IMR-90 (cell line): ENCODE results near the gene SLC26A2.

Experiments used
- BHLHE40 ChIP-seq: fragments of 150-350 bp; IDR thresholded peaks from 2 replicates; pipeline ENCODE4 v1.6.1; 2016; ENCODE audit warnings: mild to moderate bottlenecking, low read depth, low read length
- CEBPB ChIP-seq: IDR thresholded peaks from 2 replicates; pipeline ENCODE4 v1.6.1; 2012; ENCODE audit warnings: low read depth, low read length, improper control_type of control experiment
- MXI1 ChIP-seq: IDR thresholded peaks from 2 replicates; pipeline ENCODE4 v1.6.1; 2012; ENCODE audit warnings: low read depth, mild to moderate bottlenecking, low read length, moderate library complexity, borderline replicate concordance
- NFE2L2 ChIP-seq: fragments of 150-350 bp; IDR thresholded peaks from 2 replicates; pipeline ENCODE4 v1.6.1; 2016; ENCODE audit warnings: low read depth, mild to moderate bottlenecking, low read length
- POLR2A ChIP-seq: IDR thresholded peaks from 2 replicates; pipeline ENCODE4 v1.6.1; 2012; ENCODE audit warnings: mild to moderate bottlenecking, low read depth, low read length
- RCOR1 ChIP-seq: IDR thresholded peaks from 2 replicates; pipeline ENCODE4 v1.6.1; 2012; ENCODE audit warnings: mild to moderate bottlenecking, low read length, improper control_type of control experiment; ENCODE audit not compliant: insufficient replicate concordance
- TF ChIP-seq, protein P1 (sequence below): conservative IDR thresholded peaks from 2 replicates; pipeline ENCODE4 v1.5.1; 2012; ENCODE audit warnings: mild to moderate bottlenecking, low read depth, low read length, improper control_type of control experiment
- TF ChIP-seq, protein P2 (sequence below): fragments of 150-350 bp; IDR thresholded peaks from 2 replicates; pipeline ENCODE4 v1.6.1; 2017; ENCODE audit warnings: mild to moderate bottlenecking, antibody characterized with exemption, low read length, low read depth

DNA sequence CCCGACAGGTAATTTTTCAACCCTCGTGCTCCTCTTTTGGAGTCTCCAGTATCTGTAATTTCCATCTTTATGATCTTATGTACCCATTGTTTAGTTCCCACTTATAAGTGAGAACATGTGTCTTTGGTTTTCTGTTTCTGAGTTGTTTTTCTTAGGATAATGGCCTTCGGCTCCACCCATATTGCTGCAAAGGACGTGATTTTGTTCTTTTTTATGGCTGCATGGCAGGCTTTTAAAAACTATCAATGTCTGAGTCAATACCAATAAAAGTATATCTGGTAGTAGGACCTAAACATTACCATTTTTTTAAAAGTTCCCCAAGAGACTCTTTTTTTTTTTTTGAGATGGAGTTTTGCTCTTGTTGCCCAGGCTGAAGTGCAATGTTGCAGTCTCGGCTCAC is 3.9 kb upstream of the SLC26A2 start:
- no peak for TF ChIP-seq BHLHE40
- TF ChIP-seq, protein P1, sequence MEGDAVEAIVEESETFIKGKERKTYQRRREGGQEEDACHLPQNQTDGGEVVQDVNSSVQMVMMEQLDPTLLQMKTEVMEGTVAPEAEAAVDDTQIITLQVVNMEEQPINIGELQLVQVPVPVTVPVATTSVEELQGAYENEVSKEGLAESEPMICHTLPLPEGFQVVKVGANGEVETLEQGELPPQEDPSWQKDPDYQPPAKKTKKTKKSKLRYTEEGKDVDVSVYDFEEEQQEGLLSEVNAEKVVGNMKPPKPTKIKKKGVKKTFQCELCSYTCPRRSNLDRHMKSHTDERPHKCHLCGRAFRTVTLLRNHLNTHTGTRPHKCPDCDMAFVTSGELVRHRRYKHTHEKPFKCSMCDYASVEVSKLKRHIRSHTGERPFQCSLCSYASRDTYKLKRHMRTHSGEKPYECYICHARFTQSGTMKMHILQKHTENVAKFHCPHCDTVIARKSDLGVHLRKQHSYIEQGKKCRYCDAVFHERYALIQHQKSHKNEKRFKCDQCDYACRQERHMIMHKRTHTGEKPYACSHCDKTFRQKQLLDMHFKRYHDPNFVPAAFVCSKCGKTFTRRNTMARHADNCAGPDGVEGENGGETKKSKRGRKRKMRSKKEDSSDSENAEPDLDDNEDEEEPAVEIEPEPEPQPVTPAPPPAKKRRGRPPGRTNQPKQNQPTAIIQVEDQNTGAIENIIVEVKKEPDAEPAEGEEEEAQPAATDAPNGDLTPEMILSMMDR, result no peak
- TF ChIP-seq POLR2A, result no peak
- TF ChIP-seq NFE2L2, result no peak
- TF ChIP-seq, protein P2, sequence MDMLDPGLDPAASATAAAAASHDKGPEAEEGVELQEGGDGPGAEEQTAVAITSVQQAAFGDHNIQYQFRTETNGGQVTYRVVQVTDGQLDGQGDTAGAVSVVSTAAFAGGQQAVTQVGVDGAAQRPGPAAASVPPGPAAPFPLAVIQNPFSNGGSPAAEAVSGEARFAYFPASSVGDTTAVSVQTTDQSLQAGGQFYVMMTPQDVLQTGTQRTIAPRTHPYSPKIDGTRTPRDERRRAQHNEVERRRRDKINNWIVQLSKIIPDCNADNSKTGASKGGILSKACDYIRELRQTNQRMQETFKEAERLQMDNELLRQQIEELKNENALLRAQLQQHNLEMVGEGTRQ, result no peak
- TF ChIP-seq CEBPB, result no peak
- no peak for TF ChIP-seq MXI1
- no peak for TF ChIP-seq RCOR1
